GM12891 (cell line): ENCODE data around the gene SAP30.
A peak's percentile ranks its signal among the peaks of the same experiment; 100 is the strongest.

Source experiments
- DNase-seq: peaks from one replicate; pipeline ENCODE4 v3.0.0; 2011; ENCODE audit warnings: low spot score; ENCODE audit not compliant: insufficient read length
- FAIRE-seq: peaks from 2 replicates; lab custom pipeline; 2011; peaks lifted over from hg19 to GRCh38; lab: Jason Lieb, UNC
- PAX5 ChIP-seq: IDR thresholded peaks from 2 replicates; pipeline ENCODE4 v1.6.1; 2011; ENCODE audit warnings: low read length, moderate library complexity, mild to moderate bottlenecking; ENCODE audit not compliant: insufficient read depth, severe bottlenecking
- POLR2A ChIP-seq: IDR thresholded peaks from 2 replicates; pipeline ENCODE4 v1.6.1; 2011; ENCODE audit warnings: low read depth, low read length, control low read depth
- POLR2AphosphoS5 ChIP-seq: IDR thresholded peaks from 2 replicates; pipeline ENCODE4 v1.6.1; 2011; ENCODE audit warnings: low read depth, low read length, control low read depth
- POU2F2 ChIP-seq: IDR thresholded peaks from 2 replicates; pipeline ENCODE4 v1.6.1; 2011; ENCODE audit warnings: low read depth, mild to moderate bottlenecking, control low read depth, low read length, moderate library complexity
- SPI1 ChIP-seq: IDR thresholded peaks from 2 replicates; pipeline ENCODE4 v1.6.1; 2011; ENCODE audit warnings: low read depth, low read length, control low read depth
- TAF1 ChIP-seq: IDR thresholded peaks from 2 replicates; pipeline ENCODE4 v1.6.1; 2011; ENCODE audit warnings: low read depth, low read length, control low read depth

The SAP30 gene

GRCh38 chr4:173362666-173363065 is 8.1 kb upstream of the SAP30 start:
- no peak for FAIRE-seq
- no peak for DNase-seq
- TF ChIP-seq PAX5 (no peak), SPI1 (no peak), POU2F2 (no peak), POLR2A (no peak), POLR2AphosphoS5 (no peak), TAF1 (no peak)

GRCh38 chr4:173365359-173365996 is 5.3 kb upstream of the SAP30 start:
- no peak for FAIRE-seq
- no peak for TF ChIP-seq SPI1
- no peak for TF ChIP-seq PAX5
- no peak for TF ChIP-seq TAF1
- no peak for TF ChIP-seq POU2F2
- TF ChIP-seq POLR2AphosphoS5: no peak
- no peak for TF ChIP-seq POLR2A
- no peak for DNase-seq

DNA sequence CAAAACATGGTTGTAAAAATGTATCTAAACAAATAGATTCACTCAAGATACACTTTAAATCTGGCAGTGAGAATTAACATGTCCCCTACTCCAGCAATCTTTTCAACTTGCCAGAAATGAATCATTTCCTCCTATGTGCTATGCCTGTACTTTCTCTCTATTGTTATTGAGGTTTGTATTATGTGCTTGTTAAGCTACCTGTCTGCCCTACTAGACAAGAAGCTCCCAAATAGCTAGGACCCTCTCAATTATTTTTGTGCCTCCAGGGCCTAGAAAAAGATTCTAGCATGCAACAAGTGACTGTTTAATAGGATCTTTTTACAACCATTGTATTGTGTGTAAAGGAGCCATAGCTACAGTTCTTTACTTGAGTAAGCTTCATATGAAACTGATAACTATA is 3.5 kb upstream of the SAP30 start:
- TF ChIP-seq PAX5 (no peak), POLR2AphosphoS5 (no peak)
- peak; percentile 70 for FAIRE-seq
- DNase-seq: no peak

- DNase-seq: no peak
- no peak for FAIRE-seq
- TF ChIP-seq POLR2A (no peak), POU2F2 (no peak)
Measured at GRCh38 chr4:173367946-173368345, 2.8 kb upstream of the SAP30 start.

DNA sequence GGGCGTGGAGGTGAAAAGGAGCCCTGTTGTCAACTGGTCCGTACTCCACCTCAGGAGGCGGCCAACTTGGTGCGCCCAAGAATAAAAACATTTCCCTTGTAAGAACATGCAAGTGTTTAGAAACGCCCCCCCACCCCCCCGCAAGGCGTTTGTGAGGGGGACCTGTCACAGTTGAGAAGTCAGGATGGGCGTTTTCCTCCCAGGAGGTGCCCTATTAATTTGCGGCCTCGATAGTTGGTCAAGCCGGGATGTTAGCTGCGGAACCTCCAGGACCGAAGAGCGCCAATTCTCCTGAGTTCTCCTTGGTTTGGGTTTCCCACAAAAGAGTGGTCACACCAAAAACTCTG is 651 bp upstream of the SAP30 start:
- DNase-seq: peak; percentile 26
- no peak for FAIRE-seq

DNA sequence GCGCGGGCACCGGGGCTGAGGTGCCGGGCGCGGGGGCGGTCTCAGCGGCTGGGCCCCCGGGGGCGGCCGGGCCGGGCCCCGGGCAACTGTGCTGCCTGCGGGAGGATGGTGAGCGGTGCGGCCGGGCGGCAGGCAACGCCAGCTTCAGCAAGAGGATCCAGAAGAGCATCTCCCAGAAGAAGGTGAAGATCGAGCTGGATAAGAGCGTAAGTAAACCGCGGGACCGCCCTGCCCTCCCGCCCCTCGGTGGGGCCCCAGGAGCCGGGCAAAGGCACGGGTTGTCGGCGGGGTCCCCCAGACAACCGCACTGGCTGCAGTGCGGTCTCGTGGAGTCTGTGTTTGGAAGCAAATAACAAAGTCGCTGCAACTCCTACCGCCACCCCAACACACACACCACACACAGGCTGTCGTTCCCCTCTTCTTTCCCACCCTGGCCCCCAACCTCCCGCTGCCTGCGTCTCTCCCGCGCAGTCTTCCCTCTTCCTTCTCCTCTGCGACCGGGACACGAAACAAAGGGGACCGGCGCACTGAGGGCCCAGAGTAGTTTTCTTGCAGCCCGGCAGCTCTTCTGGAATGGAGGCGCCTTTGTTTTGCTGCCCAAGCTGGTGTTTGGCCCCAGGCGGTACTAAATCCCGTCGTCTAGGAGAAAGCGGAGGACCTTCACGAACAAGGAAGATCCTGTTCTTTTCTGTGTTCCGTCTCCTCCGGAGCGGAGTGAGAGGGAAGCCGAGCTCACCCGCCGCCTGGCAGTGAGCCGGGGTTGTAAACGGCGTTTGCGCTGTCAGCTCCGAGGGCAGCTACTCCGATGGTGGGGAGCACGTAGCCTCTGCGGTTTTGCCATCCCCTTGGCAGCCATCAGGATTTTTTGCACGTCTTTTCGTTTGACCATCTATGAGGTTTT is 788 bp downstream of the SAP30 start:
- TF ChIP-seq POLR2A (no peak), TAF1 (no peak), POU2F2 (no peak), SPI1 (no peak), POLR2AphosphoS5 (no peak), PAX5 (no peak)
- FAIRE-seq: no peak
- DNase-seq: peak; percentile 25

More for the DNA sequence above, 651 bp upstream of the SAP30 start:
- TF ChIP-seq TAF1 (peak; percentile 1; the same call in 1 of the 2 replicates), POU2F2 (no peak)

- DNase-seq: no peak
- FAIRE-seq: no peak
- TF ChIP-seq POLR2A (no peak), SPI1 (no peak), PAX5 (no peak), TAF1 (no peak), POLR2AphosphoS5 (no peak), POU2F2 (no peak)
Measured at GRCh38 chr4:173374588-173374987, 3.8 kb downstream of the SAP30 start.

DNA sequence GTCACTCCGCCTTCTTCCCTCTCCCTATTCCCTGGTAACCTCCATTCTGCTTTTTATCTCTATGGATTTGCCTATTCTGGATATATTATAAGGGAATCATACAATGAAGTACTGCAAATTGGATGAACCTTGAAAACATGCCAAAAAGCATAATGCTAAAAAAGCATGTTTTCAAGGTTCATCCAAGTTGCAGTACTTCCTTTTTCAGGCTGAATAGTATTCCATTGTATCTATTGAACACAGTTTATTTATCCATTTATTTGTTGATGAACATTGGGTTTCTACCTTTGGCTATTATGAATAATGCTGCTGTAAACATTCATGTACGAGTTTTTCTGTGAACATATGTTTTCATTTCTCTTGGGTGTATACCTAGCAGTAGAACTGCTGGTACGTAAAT is 9.2 kb downstream of the SAP30 start:
- FAIRE-seq (no peak), DNase-seq (no peak)
- TF ChIP-seq SPI1 (no peak), POU2F2 (no peak), TAF1 (no peak)

DNA sequence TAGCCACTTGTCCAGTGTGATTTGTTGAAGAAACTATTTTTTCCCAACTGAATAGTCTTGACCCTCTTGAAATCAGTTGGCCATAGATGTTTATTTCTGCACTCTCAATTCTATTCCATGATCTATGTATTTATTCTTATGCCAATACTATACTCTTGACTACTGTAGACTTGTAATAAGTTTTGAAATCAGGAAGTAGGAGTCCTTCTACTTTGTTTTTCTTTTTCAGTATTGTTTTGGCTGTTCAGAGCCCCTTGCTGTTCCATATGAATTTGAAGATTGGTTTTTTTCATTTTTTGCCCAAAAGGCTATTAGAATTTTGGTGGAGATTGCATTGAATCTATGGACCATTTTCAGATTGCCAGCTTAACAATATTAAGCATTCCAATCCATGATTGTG is 10.2 kb downstream of the SAP30 start:
- TF ChIP-seq TAF1 (no peak), POLR2A (no peak), POLR2AphosphoS5 (no peak), SPI1 (no peak)
- FAIRE-seq: no peak
- no peak for DNase-seq

GRCh38 chr4:173381610-173382009 is 10.9 kb downstream of the SAP30 start:
- TF ChIP-seq TAF1 (no peak), POLR2A (no peak), POLR2AphosphoS5 (no peak), SPI1 (no peak), POU2F2 (no peak), PAX5 (no peak)
- DNase-seq: no peak
- FAIRE-seq: no peak
